HG03045 (cell line): ENCODE measurements around the gene SLC25A3.
A peak's percentile ranks its signal among the peaks of the same experiment; 100 is the strongest.
"Not testable (repeated sequence)": the region's sequence is repeated elsewhere in the genome, so short reads cannot be mapped to it uniquely, and the experiment has no call there.

Source experiments
- ATAC-seq: cut with Tn5 transposase; IDR thresholded peaks from one replicate; pipeline ENCODE4 v1.9.1; 2021; ENCODE audit warnings: mild to moderate bottlenecking, moderate library complexity; ENCODE audit not compliant: unreplicated experiment

The SLC25A3 gene

DNA sequence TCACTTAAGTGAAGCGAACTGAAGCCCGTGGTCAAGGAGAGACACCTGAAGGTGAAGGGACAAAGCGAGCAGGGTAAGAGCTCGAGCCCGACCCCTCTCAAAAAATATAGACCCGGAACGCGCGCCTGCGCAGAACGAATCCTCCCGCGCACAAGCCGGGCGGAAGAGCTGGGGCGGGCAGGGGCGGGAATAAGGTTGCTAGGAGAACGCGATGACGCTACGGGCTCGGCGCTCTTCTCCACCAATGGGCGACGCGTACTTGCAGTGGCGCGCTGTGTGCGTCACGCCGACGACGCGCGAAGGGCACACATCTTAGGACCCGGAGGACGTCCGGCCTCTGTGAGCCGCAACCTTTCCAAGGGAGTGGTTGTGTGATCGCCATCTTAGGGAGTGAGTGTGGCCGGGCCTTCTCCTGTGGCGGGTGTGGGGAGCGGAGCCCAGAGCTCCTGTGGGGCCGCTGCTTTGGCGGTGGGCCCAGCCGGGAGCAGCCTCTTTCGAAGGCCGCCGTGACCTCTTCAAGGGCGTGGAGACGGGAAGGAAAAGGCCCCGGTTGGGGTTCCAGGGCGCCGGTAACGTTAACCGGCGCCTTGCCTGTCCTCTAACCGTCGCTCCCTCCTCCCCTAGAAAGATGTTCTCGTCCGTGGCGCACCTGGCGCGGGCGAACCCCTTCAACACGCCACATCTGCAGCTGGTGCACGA is at the start of gene SLC25A3:
SLC25A3 (plus strand) TSS at position 336 of the 699 bp plus-strand sequence; CDS start at position 629, 293 bp downstream.
- peak; percentile 99 for ATAC-seq

DNA sequence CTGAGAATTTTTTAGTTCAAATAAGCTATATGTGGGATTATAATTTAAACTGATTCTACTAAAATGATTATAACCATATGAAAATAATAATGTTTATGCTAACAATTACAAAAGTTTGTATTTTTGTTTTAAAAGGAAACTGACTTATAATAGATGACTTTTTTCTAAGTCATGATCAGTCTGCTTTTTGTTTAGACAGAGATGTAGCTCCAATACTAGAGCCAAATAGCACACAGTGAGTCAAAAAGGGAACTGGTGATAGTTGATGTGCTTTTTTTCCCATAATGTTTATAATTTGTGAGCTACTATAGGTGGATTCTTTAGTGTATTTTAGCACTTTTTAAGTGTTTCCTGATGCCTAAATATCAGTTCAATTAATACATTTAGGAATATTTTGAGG is 49.8 kb upstream of the SLC25A3 start:
- ATAC-seq, result no peak

DNA sequence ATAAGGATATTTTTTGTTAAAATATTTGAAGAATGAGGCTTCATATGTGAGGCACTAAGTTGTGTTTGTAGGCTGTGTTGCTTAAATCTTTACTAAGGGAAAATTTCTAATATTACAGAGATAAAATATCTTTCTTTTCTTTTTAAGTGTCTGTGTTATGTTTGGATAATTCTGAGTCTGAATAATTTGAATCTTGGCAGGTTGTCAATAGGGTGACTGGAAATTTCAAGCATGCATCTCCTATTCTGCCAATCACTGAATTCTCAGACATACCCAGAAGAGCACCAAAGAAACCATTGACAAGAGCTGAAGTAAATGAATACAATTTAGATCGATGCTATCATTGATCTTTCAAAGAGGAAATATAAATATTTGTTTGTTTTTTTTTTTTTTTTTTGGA is 48.7 kb upstream of the SLC25A3 start:
- no peak for ATAC-seq

DNA sequence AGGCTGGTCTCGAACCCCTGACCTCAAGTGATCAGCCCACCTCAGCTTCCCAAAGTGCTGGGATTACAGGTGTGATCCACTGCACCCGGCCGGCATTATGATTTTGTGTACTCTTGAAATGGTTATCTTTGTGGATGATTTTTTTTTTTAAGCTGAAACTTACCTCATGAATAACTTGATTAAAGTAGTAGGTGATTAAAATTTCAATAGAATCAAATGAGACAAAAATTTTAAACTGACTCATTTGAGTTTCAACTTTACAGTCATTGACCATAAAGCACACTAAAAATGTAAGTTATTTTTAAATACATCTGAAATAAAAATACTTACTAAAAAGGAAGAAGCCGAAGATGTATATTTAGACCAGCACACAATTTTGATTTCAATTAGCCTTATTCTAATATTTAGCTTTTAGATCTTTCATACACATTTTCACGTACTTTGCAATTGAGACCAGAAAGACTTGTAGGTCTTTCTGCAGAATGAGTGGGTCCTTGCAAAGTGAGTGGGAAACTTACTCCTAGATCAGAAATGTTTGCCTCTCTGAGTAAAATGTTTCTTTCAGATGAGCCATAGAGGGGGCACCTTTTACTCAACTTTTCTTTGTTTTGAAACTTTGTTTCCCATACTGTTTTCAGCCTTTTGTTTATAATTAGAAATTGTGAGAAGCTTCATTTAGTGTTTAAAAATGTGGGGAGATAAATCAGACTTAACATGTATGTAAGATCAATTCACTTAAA is 43.9 kb upstream of the SLC25A3 start:
- ATAC-seq, result no peak

DNA sequence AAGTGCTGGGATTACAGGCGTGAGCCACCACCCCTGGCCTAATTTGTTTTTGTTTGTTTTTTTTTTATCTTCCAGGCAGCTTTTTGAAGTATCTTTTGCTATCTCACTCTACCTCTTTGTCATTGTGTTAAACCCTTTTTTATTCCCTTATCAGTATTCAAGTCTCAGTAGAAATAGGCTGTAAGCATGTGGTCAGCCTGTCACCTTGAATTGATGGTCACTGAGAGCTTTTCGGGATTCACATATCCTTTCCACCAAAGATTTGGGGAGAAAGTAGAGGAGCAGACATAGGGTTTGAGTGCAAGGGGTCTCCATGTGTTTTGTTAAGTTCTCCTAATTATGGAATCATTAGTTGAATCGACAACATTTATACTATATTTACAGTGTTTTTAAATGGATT is 41.7 kb upstream of the SLC25A3 start:
- ATAC-seq, result no peak

GRCh38 chr12:98558097-98558496 is 35.4 kb upstream of the SLC25A3 start:
- ATAC-seq, result not testable (repeated sequence)

DNA sequence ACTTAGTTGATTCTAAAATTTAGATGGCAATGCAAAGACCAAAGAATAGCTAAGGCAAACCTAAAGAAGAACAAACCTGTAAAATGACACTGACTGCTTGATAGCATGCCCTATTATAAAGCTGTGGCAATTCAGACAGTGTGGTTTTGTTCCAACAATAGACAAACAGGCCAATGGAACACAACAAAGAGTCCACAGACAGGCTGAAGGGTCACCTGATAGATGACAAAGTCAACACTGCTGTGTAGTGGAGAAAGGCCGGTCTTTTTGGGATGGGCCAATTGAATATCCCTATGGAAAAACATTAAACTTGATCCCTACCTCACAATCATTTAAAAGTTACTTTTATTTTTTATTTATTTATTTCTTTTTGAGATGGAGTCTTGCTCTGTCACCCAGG is 33.8 kb upstream of the SLC25A3 start:
- no peak for ATAC-seq

DNA sequence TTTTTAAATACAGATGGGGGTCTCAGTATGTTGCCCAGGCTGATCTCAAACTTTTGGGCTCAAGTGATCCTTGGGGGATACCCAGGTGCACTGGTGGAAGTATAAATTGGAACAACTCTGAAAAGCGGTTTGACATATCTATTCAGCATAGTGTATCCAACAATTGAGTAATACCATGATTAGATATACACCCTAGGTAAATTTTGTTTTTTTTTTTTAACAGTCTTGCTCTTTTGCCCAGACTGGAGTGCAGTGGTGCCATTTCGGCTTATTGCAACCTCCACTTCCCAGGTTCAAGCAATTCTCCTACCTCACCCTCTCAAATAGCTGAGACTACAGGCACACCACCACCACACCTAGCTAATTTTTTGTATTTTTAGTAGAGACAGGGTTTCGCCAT is 31.6 kb upstream of the SLC25A3 start:
- ATAC-seq, result no peak

DNA sequence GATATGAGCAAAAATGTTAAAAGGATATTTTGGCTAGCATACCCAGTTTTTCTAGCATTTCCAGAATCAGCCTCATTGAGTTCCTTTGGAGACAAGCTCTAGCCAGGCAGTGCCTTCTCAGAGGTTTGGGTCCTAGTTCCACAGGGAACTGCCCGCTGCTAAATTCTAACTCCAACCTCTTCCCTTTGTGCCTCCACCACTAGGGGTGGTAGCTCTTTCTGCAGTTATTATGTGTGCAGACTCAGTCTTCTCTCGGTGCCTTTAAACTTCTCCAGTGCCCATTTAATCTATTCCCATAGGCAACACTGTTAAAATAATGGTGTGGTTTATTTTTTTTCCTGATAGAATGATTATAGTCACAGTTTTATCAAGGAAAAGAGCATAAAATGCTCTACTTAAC is 21.5 kb upstream of the SLC25A3 start:
- ATAC-seq, result no peak

GRCh38 chr12:98574110-98574509 is 19.4 kb upstream of the SLC25A3 start:
- no peak for ATAC-seq

DNA sequence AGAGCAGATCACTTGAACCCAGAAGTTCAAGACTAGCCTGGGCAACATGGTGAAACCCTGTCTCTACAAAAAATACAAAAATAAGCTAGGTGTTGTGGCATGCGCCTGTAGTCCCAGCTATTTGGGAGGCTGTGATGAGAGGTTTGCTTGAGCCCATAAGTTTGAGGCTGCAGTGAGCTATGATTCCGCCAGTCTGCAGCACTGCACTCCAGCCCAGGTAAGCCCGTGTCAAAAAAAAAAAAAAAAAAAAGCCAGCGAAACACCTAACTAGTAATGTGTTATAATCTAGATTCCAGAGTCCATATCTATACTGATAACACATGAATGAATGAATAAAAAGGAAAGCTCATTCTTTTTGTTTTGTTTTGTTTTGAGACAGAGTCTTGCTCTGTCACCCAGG is 18.5 kb upstream of the SLC25A3 start:
- ATAC-seq, result no peak

DNA sequence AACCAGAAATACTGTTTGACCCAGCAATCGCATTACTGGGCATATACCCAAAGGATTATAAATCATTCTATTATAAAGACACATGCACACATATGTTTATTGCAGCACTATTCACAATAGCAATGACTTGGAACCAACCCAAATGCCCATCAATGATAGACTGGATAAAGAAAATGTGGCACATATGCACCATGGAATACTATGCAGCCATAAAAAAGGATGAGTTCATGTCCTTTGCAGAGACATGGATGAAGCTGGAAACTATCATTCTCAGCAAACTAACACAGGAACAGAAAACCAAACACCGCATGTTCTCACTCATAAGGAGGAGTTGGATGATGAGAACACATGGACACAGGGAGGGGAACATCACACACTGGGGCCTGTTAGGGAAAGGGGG is 16.7 kb upstream of the SLC25A3 start:
- not testable (repeated sequence) for ATAC-seq

DNA sequence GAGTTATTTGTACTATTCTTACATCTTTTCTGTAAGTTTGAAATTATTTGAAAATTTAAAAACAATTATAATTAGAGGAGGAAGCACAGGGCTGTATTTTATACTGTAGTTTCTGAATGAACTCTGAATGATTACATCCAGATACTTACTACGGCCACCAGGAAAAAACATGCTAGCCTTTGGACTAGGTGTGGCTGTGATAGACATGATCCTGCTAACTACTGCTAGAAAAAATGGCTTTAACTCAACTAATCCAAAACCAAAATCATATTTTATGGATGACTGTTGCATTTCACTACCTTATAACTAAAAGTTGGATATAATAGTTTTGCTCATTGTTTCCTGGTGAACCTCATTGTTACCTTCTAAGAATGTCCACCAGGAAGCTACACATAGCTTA is 15.1 kb upstream of the SLC25A3 start:
- no peak for ATAC-seq

- no peak for ATAC-seq
These were observed 14.7 kb upstream of the SLC25A3 start for GRCh38 chr12:98578821-98579220.

DNA sequence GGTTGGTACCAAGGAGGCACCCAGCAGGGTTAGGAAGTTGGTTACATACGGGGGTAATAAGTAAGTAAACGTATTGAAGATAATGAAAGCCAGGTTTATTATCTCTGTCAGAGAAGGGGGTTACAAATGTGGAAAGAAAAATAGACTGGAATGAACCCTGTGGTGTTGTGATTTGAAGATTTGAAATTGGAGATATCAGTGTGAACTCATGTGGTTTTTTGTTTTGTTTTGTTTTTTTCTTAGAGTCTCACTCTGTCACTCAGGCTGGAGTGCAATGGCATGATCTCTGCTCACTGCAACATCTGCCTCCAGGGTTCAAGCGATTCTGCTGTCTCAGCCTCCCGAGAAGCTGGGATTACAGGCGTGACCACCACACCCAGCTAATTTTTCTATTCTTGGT is 14.1 kb upstream of the SLC25A3 start:
- no peak for ATAC-seq

DNA sequence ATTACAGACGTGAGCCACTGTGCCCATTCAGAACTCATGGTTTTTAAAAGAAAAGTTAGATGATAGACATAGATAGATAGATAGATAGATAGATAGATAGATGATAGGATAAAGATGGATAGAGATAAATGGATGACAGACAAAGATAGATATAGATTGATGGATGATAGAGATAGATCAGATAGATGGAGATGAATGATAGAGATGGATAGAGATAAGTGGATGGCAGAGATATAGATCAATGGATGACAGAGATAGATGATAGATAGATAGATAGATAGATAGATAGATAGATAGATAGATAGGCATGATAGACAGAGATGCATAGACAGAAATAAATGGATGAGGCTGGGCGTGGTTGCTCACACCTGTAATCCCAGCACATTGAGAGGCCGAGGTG is 13.7 kb upstream of the SLC25A3 start:
- ATAC-seq, result no peak

DNA sequence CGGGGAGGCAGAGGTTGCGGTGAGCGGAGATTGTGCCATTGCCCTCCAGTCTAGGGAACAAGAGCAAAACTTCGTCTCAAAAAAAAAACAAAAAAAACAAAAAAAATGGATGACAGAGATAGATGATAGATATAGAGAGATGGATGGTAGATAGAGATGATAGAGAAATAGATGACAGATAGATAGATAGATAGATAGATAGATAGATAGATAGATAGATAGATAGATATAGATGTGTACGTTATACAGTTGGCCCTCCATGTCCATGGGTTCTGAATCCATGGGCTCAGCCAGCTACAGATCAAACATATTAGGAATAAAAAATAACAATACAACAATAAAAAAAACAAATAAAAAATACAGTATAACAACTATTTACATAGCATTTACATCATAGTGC is 12.8 kb upstream of the SLC25A3 start:
- ATAC-seq, result no peak

DNA sequence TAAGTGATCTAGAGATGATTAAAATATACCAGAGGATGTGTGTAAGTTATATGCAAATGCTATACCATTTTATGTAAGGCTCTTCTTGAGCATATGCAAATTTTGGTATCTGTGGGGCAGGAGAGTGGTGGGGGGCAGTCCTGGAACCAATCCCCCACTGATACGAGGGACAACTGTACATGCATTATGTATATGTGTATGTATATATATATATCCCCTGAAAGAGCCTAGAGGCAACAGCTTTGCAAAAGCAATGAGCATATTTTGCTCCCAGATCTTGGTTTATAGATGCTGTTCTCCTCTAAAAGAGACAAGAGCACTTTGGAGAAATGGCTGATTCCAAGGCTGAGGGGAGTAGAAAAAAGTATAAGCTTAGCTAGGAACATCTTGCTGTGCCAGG is 12.4 kb upstream of the SLC25A3 start:
- no peak for ATAC-seq

GRCh38 chr12:98582093-98582492 is 11.4 kb upstream of the SLC25A3 start:
- ATAC-seq, result no peak

GRCh38 chr12:98587084-98587483 is 6.4 kb upstream of the SLC25A3 start:
- no peak for ATAC-seq

- no peak for ATAC-seq
These were observed 2.3 kb upstream of the SLC25A3 start for GRCh38 chr12:98591209-98591608.

DNA sequence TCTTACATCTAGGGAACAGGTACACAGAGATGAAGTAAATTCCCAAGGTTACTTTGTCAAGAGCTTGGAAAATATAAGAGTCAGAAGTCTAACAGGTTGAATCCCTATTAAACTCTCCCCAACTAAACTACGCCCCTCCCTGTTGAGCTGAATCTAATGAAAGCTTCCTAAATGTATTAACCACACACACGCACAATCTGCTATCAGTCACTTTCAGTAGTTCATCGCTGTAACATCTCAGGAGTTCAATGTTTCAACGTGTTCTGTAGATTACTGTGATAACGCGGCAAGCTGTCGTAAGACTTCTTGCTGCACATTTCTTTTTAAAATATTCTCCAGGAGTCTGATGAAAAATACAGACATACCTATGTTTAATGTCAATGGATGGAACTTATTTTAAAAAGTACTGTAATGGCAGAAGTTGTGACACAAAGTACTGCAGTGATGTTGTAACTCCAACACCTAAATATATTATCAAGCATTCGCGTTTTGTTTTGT is 612 bp upstream of the SLC25A3 start:
- no peak for ATAC-seq
